NOMO-1 treated with dmso at 0.1 percent for 144 hours (cell line): Measurements from ENCODE around the gene HPN.
"Not testable (repeated sequence)": the region's sequence is repeated elsewhere in the genome, so short reads cannot be mapped to it uniquely, and the experiment has no call there.

Experiments
- DNase-seq: peaks from one replicate; lab custom pipeline; 2025; ENCODE audit not compliant: unreplicated experiment; lab: John Stamatoyannopoulos, UW

HPN gene

GRCh38 chr19:35008891-35009341 is 32.6 kb upstream of the HPN start:
- DNase-seq, result no peak

GRCh38 chr19:35009424-35010415 is 31.8 kb upstream of the HPN start:
- DNase-seq, result no peak

DNA sequence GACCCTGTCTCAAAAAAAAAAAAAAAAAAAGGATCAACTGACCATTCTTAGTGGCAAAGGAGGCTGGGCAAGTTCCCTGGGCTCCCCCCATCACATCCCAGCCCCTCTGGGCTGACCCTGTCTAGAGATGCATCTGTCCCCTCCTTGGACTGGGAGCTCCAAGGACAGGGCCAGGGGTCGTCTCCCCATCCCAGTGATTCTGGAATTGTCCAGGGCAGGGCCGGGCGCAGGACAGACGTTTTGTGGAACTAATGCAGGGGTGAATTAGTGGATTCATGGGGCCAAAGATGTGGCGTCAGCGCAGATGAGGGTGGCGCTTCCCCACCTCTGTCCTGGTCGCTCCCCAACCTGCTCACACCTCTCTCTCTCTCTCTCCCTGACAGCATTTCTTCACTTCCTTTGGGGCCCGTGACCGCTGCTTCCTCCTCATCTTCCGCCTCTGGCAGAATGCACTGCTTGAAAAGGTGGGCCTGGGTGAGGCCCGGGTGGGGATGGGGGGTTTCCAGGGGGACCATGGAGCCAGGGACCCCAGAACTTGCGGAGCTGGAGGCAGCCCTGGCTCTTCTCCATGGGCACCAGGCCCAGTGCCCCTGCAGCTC is 30.3 kb upstream of the HPN start:
- DNase-seq, result no peak

- no peak for DNase-seq
Measured at GRCh38 chr19:35011737-35012682, 29.5 kb upstream of the HPN start.

- no peak for DNase-seq
Measured at GRCh38 chr19:35013041-35013819, 28.3 kb upstream of the HPN start.

DNA sequence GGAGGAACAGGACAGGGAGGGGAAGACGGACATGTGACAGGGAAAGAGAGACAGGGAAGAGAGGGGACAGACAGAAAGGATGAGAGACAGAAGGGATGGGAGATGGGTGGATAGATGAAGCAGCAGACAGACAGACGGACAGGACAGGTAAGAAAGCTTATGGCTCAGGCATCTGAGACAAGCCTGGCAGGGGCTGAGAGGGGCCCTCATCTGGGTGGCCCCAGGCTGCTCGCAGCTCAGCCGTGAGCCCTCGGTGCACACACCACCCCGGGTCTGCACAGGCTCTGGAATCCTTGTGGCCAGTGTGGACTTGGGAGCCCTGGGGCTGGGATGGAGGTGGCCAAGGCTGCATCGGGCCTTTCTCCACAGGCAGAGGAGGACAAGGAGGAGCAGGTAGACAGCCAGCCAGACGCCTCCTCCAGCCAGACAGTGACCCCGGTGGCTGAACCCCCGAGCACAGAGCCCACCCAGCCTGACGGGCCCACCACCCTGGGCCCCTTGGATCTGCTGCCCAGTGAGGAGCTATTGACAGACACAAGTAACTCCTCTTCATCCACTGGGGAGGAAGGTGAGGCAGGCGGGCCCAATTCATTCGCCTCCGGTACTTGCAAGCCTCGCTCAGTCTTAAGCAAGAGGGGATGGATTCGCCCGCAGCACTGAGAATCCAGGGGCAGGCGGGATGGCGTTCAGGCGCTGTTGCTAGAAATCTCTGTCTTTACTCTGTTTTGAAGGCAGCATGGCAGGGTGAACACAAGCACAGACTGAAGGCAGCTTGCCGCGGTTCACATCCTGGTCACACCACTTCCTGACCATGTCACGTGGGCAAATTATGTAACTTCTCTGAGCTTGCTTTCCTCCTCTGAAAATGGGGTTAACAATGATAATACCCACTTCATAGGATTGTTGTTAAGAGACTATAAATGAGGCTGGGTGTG is 27.4 kb upstream of the HPN start:
- peak; percentile 55 for DNase-seq

- not testable (repeated sequence) for DNase-seq
Measured at GRCh38 chr19:35014774-35015173, 26.7 kb upstream of the HPN start.

GRCh38 chr19:35015270-35015953 is 26.1 kb upstream of the HPN start:
- DNase-seq, result no peak

GRCh38 chr19:35015954-35016351 is 25.6 kb upstream of the HPN start:
- no peak for DNase-seq

GRCh38 chr19:35017507-35017906 is 24.0 kb upstream of the HPN start:
- no peak for DNase-seq

DNA sequence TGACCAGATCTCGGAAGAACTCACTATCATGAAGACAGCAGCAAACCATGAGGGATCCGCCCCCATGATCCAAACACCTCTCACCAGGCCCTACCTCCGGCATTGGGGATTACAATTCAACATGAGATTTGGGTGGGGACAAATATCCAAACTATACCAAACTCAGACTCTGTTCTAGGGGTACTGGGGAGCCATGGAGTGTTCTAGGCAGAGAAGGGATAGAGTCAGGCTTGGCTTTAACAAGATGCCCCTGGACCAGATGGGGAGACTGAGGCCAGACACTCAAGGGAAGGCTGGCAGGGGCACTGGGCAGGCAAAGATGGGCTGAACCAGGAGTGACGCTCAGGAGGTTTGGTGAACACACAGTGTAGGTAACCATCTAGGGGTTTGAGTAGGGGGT is 23.1 kb upstream of the HPN start:
- DNase-seq, result no peak

GRCh38 chr19:35019144-35019543 is 22.4 kb upstream of the HPN start:
- no peak for DNase-seq

DNA sequence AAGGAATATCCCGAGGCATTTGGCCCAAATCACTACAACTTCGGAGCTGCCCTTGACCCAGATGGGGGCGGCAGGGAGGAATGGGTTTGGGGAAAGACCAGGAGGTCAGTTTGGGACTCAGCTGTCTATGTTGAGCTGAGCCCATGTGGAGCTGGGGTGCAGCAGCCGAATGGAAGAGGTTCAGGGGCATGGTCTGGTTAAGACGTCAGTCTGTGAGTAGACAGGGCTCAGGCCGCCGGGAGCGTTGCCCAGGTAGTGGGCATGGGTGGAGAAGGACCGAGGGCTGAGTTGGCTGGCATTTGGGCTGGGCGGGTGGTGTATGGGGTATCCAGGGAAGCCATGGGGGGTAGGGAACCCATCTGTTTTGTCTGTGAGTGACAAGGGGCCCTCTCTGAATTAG is 20.5 kb upstream of the HPN start:
- DNase-seq, result no peak

DNA sequence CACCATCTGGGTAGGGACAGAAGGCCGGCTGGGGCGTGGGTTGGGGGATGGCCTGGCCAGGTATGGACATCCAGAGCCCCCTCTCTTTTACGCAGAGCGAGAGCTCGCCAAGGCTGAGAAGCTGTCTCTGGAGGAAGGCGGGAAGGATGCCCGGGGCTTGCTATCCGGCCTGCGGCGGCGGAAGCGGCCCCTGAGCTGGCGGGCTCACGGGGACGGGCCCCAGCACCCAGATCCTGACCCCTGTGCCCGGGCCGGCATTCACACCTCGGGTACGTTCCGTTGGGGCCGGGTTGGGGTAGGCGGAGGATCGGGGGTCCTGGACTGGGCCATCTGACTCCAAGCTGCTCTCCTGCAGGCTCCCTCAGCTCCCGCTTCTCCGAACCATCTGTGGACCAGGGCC is 19.9 kb upstream of the HPN start:
- DNase-seq, result no peak

DNA sequence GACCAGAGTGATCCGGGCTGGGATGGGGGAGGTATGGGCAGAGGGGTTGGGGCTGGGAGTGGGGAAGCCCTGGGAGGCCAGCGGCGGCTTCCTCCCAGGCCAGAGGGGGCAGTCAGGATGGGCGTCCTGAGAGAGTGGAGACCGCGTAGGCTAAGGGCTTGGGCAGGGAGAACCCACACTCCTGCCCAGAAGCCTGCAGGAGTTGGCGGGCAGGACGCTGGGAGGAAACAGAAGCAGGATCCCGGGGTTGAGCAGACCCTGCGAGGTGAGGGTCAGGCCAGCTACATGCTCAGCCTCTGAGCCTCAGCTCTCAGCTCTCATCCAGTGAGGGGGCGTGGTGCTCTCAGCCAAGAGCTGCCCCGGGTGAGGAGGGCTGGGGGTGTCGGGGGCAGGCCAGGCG is 19.1 kb upstream of the HPN start:
- no peak for DNase-seq

GRCh38 chr19:35023428-35023827 is 18.1 kb upstream of the HPN start:
- no peak for DNase-seq

- no peak for DNase-seq
Measured at GRCh38 chr19:35024095-35024494, 17.4 kb upstream of the HPN start.

GRCh38 chr19:35025969-35026368 is 15.6 kb upstream of the HPN start:
- no peak for DNase-seq

DNA sequence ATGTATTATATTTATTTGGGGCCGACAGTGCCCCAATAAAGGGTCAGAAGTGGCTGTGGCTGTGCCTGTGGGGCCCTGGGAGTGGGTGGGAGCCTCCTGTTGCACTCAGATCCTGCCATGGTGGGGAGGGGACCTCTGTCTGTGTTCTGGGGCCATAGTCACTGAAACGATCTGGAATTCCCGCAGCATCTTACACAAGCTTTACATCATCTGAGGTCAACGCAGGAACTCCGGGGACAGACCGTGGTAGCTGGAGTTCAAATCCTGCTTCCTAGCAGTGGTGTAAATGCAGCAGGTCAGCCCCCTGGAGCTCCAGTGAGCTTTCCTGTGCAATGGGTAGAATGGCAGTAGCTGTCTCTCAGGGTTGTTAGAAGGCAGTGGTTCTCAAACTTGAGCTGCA is 15.1 kb upstream of the HPN start:
- no peak for DNase-seq
